CD4-positive, CD25-positive, alpha-beta regulatory T cell (primary cell): ENCODE results near the gene SRGAP1. TPM values are rescaled to one million over a fixed set of nuclear protein-coding genes. Genes with fewer than 3 reads are reported as not detected.
A peak's percentile ranks its signal among the peaks of the same experiment; 100 is the strongest.
"Not testable (repeated sequence)": the region's sequence is repeated elsewhere in the genome, so short reads cannot be mapped to it uniquely, and the experiment has no call there.

Experiments used
- ATAC-seq, 2 donors: fragments of 150-1000 bp; cut with Tn5 transposase; one replicate each; pipeline ENCODE4 v1.10.0; 2021; ENCODE audit warnings: low read depth in 2 of 2, moderate number of reproducible peaks in 2 of 2, moderate library complexity in 1 of 2
- DNase-seq, 3 donors: peaks; one replicate each; pipeline versions ENCODE4 v3.0.0 to v3.0.0-alpha.2; 2012 to 2022; ENCODE audit warnings: mixed read lengths in 1 of 3
- H3K27ac ChIP-seq: one replicate; pipeline ENCODE4 v1.7.0; 2013; ENCODE audit warnings: mild to moderate bottlenecking, low read length; ENCODE audit not compliant: insufficient read depth, poor library complexity, severe bottlenecking
- H3K27me3 ChIP-seq: one replicate; pipeline ENCODE4 v1.7.0; 2013; ENCODE audit warnings: low read length; ENCODE audit not compliant: control insufficient read depth, insufficient read depth
- H3K36me3 ChIP-seq: one replicate; pipeline ENCODE4 v1.7.0; 2013; ENCODE audit warnings: mild to moderate bottlenecking, low read length, moderate library complexity; ENCODE audit not compliant: control insufficient read depth, insufficient read depth
- H3K4me1 ChIP-seq: 2 replicates; pipeline ENCODE4 v1.7.0; 2013; ENCODE audit warnings: mild to moderate bottlenecking, low read length; ENCODE audit not compliant: insufficient read depth, control insufficient read depth, poor library complexity, severe bottlenecking
- H3K4me3 ChIP-seq: one replicate; pipeline ENCODE4 v1.7.0; 2013; ENCODE audit warnings: low read depth, mild to moderate bottlenecking, low read length, moderate library complexity
- H3K9me3 ChIP-seq, 2 experiments: 1 replicate in 1 of 2; 2 replicates in 1 of 2; pipeline ENCODE4 v1.7.0; 2013; ENCODE audit warnings: low read length in 2 of 2, mild to moderate bottlenecking in 1 of 2, moderate library complexity in 1 of 2; ENCODE audit not compliant: control insufficient read depth in 2 of 2
- H3K27ac Mint-ChIP-seq, 3 donors: one replicate each; pipeline ENCODE4 v1.8.0; 2020 to 2022; ENCODE audit warnings: mild to moderate bottlenecking in 3 of 3, mixed read lengths in 3 of 3, moderate library complexity in 2 of 3
- H3K27me3 Mint-ChIP-seq: one replicate; pipeline ENCODE4 v1.8.0; 2022; ENCODE audit warnings: mild to moderate bottlenecking, mixed read lengths
- H3K36me3 Mint-ChIP-seq: one replicate; pipeline ENCODE4 v1.8.0; 2020; ENCODE audit warnings: mixed read lengths
- H3K4me1 Mint-ChIP-seq, 4 donors: one replicate each; pipeline ENCODE4 v1.8.0; 2020 to 2022; ENCODE audit warnings: mixed read lengths in 4 of 4, mild to moderate bottlenecking in 1 of 4
- H3K4me3 Mint-ChIP-seq, 4 donors: one replicate each; pipeline ENCODE4 v1.8.0; 2020 to 2022; ENCODE audit warnings: mild to moderate bottlenecking in 4 of 4, mixed read lengths in 4 of 4, moderate library complexity in 3 of 4
- H3K9me3 Mint-ChIP-seq, 7 donors: one replicate each; pipeline ENCODE4 v1.8.0; 2020 to 2022; ENCODE audit warnings: mixed read lengths in 7 of 7, mild to moderate bottlenecking in 3 of 7, moderate library complexity in 2 of 7
- polyA plus RNA-seq, 4 donors: library from polyadenylated mRNA; unstranded; fragments of 300-500 nt; fragmentation: Illumina TruSeq; gene quantifications; one replicate each; pipeline ENCODE4 v1.2.3, GENCODE V29; 2021
- total RNA-seq: library from RNA; stranded (reverse); gene quantifications from one replicate; pipeline ENCODE4 v1.2.3, GENCODE V29; 2022

SRGAP1 gene
- total and polyA plus RNA-seq, 5 donors from 2014 or later, result 0.01 to 0.07 (median 0.02) TPM; not detected in 1

DNA sequence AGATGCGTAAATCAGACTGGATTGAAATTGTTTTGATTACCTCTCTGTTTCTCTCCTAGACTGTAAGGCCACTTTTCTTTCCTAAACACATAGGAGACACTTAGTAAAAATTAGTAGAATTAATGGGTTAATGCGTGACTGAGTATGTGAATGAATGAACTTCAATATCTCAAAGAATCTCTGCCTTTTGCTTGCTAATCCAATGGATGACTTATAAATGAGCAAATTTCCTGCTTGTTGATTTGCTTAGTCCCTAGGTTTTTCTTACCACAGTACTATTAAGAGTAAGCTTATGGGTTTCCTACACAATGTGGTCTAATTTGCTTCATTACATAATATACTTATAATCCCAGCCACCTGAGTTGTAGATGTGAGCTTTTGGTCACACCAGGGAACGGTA, 164.1 kb downstream of the SRGAP1 start:
- H3K4me3 Mint-ChIP-seq, result no peak overlapping the region
- Histone ChIP-seq H3K36me3 (no peaks in the 10 kb centered on the region), H3K4me1 (no peaks in the 10 kb centered on the region), H3K27ac (no peak overlapping the region), H3K27me3 (no peaks in the 10 kb centered on the region), H3K9me3 (no peaks in the 10 kb centered on the region), H3K4me3 (no peak overlapping the region)
- H3K27me3 Mint-ChIP-seq, result peaks cover 20% of the 10 kb centered on the region
- ATAC-seq (no peak), DNase-seq (no peak)
- no peak overlapping the region for H3K27ac Mint-ChIP-seq
- no peaks in the 10 kb centered on the region for H3K9me3 Mint-ChIP-seq
- no peaks in the 10 kb centered on the region for H3K36me3 Mint-ChIP-seq
- no peaks in the 10 kb centered on the region for H3K4me1 Mint-ChIP-seq

DNA sequence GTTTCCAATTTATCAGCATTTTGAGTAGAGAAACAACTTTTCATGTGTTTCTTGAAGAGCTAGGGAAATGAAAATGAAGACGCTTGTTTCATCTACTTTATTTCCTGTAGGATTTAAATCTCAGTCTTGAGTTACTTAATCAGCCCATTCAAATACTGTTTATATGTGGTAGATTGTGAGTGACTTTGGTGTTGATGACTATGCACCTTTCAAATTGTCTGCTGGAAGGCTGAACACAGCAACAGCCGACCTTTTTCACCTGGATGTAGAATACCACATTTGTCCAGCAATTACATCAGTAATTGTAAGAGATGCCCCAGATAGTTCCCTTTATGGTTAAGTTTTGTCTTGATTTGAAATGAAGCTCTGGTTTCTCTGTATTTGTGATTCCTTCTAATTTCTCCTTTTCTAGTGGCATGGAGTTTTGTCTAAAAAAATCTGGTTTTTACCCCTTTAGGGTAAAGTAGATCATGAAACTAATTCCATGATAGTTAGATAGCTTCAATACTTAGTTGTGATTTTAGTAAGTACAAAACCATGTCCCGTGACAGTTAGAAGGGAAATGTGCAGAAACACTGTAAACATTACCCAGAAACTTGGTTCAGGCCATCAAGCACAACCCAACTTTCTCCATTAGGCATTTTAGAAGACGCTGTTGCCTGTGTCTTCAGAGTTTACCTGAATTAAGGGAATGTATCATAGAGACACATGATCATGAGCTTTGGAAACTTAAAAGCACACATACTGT, 165.0 kb downstream of the SRGAP1 start:
- peaks cover 20% of the 10 kb centered on the region for H3K27me3 Mint-ChIP-seq
- no peaks in the 10 kb centered on the region for H3K36me3 Mint-ChIP-seq

DNA sequence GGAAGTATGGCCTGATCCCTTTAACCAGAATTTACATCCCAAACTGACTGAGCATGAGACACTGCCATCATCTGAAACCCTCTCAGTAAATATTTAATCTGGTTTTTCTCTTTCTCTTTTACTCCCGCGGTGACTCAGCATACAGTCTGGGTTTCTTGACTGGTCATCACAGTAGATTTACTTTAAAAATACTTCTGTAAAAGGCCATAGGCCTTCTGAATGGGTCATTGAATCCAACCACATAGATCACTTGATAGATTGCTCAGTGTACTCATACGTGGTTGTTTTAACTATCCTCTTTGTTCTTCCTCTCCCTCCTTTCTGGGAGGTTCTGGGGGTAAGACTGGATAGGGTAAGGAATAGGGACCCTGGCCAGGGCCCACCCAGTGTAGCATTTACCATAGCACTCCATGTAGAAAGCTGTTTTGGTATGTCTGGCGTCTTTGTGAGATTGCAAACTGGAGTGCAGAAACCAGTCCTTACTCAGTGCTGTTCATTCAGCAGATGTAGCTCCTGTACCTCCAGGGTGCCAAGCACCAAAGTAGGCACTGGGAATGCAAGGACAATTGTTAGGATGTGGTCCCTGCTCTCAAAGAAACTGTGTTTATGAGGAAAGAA, 165.7 kb downstream of the SRGAP1 start:
- DNase-seq (no peak), ATAC-seq (no peak)
- Mint-ChIP-seq H3K27ac (no peak overlapping the region), H3K4me3 (no peak overlapping the region), H3K36me3 (no peaks in the 10 kb centered on the region), H3K27me3 (peaks cover 20% of the 10 kb centered on the region), H3K4me1 (no peaks in the 10 kb centered on the region), H3K9me3 (no peaks in the 10 kb centered on the region)
- Histone ChIP-seq H3K4me1 (no peaks in the 10 kb centered on the region), H3K36me3 (no peaks in the 10 kb centered on the region), H3K9me3 (no peaks in the 10 kb centered on the region), H3K4me3 (no peak overlapping the region), H3K27ac (no peak overlapping the region), H3K27me3 (no peaks in the 10 kb centered on the region)

More for the DNA sequence above, 165.0 kb downstream of the SRGAP1 start:
- Mint-ChIP-seq H3K27ac (no peak overlapping the region), H3K4me3 (no peak overlapping the region), H3K4me1 (no peaks in the 10 kb centered on the region), H3K9me3 (no peaks in the 10 kb centered on the region)
- H3K27me3 ChIP-seq, result no peaks in the 10 kb centered on the region
- no peaks in the 10 kb centered on the region for H3K4me1 ChIP-seq
- H3K9me3 ChIP-seq, result no peaks in the 10 kb centered on the region
- no peak for ATAC-seq
- H3K4me3 ChIP-seq, result no peak overlapping the region
- H3K36me3 ChIP-seq, result no peaks in the 10 kb centered on the region
- no peak for DNase-seq
- H3K27ac ChIP-seq, result no peak overlapping the region

DNA sequence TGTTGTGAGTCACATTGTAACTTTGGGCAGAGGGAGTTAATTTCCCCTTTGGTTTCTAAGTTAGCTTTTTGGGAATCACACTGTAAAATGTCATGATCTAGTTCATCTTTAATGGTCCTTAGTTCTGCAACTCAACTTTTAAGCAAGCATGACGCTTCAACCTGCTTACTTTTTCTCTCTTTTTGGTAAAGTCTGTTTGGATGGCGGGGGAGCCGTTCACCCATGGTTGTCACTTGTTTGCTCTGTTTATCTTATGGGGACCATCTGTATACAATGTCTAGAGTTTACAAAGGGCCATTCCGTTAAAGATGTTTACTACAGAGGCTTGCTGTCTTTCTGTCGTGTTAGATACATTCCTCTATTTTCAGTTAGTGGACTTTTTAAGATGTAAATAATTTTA, 172.0 kb downstream of the SRGAP1 start:
- H3K4me3 Mint-ChIP-seq, result peak overlapping the region in 1 of 4 donors; percentile 4

DNA sequence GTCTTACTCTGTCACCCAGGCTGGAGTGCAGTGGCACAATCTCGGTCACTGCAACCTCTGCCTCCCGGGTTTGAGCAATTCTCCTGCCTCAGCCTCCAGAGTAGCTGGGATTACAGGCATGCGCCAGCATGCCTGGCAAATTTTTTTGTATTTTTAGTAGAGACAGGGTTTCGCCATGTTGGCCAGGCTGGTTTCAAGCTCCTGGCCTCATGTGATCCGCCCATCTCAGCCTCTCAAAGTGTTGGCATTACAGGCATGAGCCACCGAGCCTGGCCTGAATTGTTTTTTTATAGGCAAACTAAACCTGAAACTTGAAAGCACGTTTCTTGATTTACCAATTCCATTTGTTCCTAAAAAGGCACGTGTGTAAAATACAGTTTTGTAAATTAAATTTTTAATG, 173.6 kb downstream of the SRGAP1 start:
- H3K36me3 ChIP-seq, H3K27me3 Mint-ChIP-seq, H3K27ac Mint-ChIP-seq, H3K9me3 ChIP-seq, H3K27ac ChIP-seq, H3K4me3 Mint-ChIP-seq, H3K36me3 Mint-ChIP-seq, H3K4me1 ChIP-seq, ATAC-seq, H3K27me3 ChIP-seq, H3K4me1 Mint-ChIP-seq, DNase-seq, H3K9me3 Mint-ChIP-seq, H3K4me3 ChIP-seq: not testable (repeated sequence)

More for the DNA sequence above, 172.0 kb downstream of the SRGAP1 start:
- ATAC-seq (no peak), DNase-seq (no peak)
- Mint-ChIP-seq H3K9me3 (no peaks in the 10 kb centered on the region), H3K36me3 (no peaks in the 10 kb centered on the region), H3K27ac (no peak overlapping the region), H3K27me3 (no peaks in the 10 kb centered on the region), H3K4me1 (no peaks in the 10 kb centered on the region)
- no peak overlapping the region for H3K4me3 ChIP-seq
- H3K27me3 ChIP-seq, result no peaks in the 10 kb centered on the region
- no peaks in the 10 kb centered on the region for H3K4me1 ChIP-seq
- H3K36me3 ChIP-seq, result no peaks in the 10 kb centered on the region
- H3K9me3 ChIP-seq, result no peaks in the 10 kb centered on the region
- H3K27ac ChIP-seq, result no peak overlapping the region

DNA sequence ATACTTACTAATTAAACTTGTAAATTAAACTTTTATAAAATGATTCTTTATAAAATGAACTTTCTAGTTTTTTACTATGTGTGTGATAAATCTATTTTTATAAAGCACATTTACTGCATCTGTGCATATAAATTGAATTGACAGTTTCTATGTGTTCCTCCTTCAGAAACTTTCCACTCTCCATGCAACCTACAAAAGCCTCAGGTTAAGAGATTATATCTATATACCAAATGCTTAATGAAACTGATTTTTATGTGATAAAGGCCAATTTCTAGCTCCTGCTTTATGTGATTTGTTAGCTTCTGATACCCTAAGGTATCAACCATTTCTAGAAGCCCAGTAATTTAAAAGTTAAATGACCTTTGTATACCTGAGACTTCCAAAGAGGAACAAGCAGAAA, 174.0 kb downstream of the SRGAP1 start:
- Histone ChIP-seq H3K4me3 (no peak overlapping the region), H3K9me3 (no peaks in the 10 kb centered on the region), H3K27ac (no peak overlapping the region), H3K36me3 (no peaks in the 10 kb centered on the region), H3K4me1 (no peaks in the 10 kb centered on the region), H3K27me3 (no peaks in the 10 kb centered on the region)
- H3K27me3 Mint-ChIP-seq, result no peaks in the 10 kb centered on the region
- no peaks in the 10 kb centered on the region for H3K4me1 Mint-ChIP-seq
- DNase-seq, result no peak
- no peak overlapping the region for H3K4me3 Mint-ChIP-seq
- no peaks in the 10 kb centered on the region for H3K9me3 Mint-ChIP-seq
- H3K27ac Mint-ChIP-seq, result no peak overlapping the region
- ATAC-seq, result no peak
- no peaks in the 10 kb centered on the region for H3K36me3 Mint-ChIP-seq

DNA sequence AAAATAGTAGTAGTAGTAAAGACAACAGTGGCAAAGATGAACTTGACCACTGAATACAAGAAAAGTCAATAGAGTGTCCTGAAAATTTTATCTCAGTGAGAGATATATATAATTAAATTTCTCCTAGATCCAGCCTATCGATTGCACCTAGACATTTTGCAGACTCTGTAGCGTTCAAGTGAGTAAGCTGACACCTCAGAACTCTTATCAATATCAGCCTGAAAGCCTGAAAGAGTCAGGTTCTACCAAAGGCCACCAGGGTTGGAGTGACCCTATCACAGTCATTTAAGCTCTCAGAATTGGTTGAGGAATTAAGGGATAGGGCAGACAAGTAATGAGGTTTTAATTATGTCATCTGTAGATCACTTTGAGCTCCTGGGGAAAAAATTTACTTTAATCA, 174.6 kb downstream of the SRGAP1 start:
- H3K4me3 Mint-ChIP-seq, result no peak overlapping the region
- H3K27ac ChIP-seq, result no peak overlapping the region
- ATAC-seq (no peak), DNase-seq (no peak)
- no peaks in the 10 kb centered on the region for H3K27me3 Mint-ChIP-seq
- no peak overlapping the region for H3K27ac Mint-ChIP-seq
- no peaks in the 10 kb centered on the region for H3K27me3 ChIP-seq
- H3K36me3 Mint-ChIP-seq, result no peaks in the 10 kb centered on the region
- H3K36me3 ChIP-seq, result no peaks in the 10 kb centered on the region
- H3K4me3 ChIP-seq, result no peak overlapping the region
- no peaks in the 10 kb centered on the region for H3K4me1 Mint-ChIP-seq
- H3K4me1 ChIP-seq, result no peaks in the 10 kb centered on the region
- no peaks in the 10 kb centered on the region for H3K9me3 Mint-ChIP-seq
- H3K9me3 ChIP-seq, result no peaks in the 10 kb centered on the region

DNA sequence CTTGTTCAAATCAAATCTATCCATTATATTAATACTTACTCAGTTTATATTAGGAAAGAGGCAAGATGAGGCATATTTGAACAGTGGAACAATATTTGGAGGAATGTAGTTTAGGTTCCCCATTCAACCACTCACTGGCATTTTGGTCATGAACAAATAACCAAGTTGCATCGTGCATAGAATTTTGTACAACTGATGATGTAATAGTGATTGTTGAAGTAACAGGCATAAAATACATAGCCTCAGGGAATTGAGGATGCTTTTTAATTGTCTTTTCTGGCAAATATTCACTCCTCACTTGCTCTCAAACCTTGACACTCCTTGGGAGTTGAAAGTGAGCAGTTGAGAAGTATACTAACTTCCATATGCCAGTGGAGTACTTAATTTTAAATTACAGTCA, 175.2 kb downstream of the SRGAP1 start:
- Mint-ChIP-seq H3K36me3 (no peaks in the 10 kb centered on the region), H3K27me3 (no peaks in the 10 kb centered on the region), H3K4me3 (no peak overlapping the region), H3K27ac (no peak overlapping the region), H3K4me1 (no peaks in the 10 kb centered on the region), H3K9me3 (no peaks in the 10 kb centered on the region)
- ATAC-seq (no peak), DNase-seq (no peak)
- H3K4me3 ChIP-seq, result no peak overlapping the region
- no peaks in the 10 kb centered on the region for H3K4me1 ChIP-seq
- H3K27me3 ChIP-seq, result no peaks in the 10 kb centered on the region
- no peaks in the 10 kb centered on the region for H3K36me3 ChIP-seq
- no peak overlapping the region for H3K27ac ChIP-seq
- H3K9me3 ChIP-seq, result no peaks in the 10 kb centered on the region
